Head of caudate nucleus (tissue), 42 donors: Measurements from ENCODE around the gene IL1B.
A peak's percentile ranks its signal among the peaks of the same experiment; 100 is the strongest.

Source experiments
- DNase-seq, 42 donors: peaks; one replicate each; pipeline versions ENCODE4 v3.0.0 to v3.0.0-alpha.2; 2020 to 2021; ENCODE audit warnings: mixed read lengths in 7 of 42
- intact Hi-C: fragments of 100-400 bp; cut with DNase I; formaldehyde crosslinking; loops from one replicate; pipeline ENCODE4 v1.15.0; 2022

IL1B gene

DNA sequence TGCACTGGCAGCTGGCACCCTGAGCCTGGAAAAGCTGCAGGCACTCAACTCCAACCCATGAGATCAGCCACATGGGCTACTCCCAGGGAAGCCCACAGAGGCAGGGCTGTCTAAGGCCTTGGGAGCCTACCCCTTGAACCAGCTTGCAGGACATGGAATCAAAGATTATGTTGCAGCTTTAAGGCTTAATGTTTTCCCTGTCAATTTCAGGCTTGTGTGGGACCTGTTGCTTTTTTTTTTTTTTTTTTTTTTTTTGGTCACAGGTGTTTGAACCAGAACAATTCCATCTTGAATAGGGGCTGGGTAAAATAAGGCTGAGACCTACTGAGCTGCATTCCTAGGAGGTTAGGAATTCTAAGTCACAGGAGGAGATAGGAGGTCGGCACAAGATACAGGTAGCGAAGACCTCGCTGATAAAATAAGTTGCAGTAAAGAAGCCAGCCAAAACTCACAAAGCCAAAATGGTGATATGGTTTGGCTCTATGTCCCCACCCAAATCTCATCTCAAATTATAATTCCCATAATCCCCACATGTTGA, 44.8 kb downstream of the IL1B start:
- intact Hi-C loops: no loop called here
- no peak for DNase-seq

DNA sequence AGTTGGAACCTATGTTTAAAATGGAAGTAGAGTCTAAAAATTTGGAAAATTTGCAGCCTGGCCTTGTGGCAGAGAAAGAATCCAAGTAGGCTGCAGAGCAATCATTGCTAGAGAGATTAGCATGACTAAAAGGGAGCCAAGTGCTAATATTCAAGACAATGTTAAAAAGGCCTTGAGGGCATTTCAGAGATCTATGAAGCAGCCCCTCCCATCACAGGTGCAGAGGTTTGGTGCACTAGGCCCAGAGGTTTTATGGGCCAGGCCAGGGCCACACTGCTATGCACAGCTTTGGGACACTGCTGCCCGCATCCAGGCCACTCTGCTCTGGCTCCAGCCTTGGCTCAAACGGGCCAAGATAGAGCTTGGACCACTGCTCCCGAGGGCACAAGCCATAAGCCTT, 45.6 kb downstream of the IL1B start:
- intact Hi-C loops: no loop called here
- DNase-seq: no peak

DNA sequence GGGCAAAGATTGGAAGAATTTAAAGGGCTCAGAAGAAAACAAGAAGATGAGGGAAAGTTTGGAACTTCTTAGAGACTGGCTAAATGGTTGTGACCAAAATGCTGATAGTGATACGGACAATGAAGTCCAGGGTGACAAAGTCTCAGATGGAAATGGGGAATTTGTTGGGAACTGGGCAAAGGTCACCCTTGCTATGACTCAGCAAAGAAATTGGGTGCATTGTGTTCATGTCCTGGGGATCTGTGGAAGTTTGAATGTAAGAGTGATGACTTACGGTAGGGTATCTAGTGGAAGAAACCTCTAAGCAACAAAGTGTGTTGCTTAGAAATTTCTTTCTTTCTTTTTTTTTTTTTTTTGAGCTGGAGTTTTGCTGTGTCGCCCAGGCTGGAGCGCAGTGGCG, 46.3 kb downstream of the IL1B start:
- intact Hi-C loops: no loop called here
- DNase-seq: no peak

DNA sequence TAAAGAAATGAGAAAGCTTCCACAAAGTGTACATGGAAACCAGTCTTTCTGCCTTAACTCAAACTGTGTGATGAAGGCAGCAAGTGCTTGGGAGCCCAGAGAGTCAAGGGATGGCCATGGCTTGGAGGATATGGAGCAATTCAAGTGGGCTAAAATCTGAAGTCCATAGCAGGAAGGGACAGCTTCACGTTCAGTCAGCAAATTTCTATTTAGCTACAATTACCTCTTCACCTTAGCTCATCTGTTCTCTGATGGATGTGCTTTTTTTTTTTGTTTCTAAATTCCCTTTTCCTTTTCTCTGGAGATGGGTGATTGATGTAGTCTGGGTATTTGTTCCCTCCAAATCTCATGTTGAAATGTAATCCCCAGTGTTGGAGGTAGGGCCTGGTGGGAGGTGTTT, 47.4 kb downstream of the IL1B start:
- intact Hi-C loops: no loop called here
- no peak for DNase-seq

DNA sequence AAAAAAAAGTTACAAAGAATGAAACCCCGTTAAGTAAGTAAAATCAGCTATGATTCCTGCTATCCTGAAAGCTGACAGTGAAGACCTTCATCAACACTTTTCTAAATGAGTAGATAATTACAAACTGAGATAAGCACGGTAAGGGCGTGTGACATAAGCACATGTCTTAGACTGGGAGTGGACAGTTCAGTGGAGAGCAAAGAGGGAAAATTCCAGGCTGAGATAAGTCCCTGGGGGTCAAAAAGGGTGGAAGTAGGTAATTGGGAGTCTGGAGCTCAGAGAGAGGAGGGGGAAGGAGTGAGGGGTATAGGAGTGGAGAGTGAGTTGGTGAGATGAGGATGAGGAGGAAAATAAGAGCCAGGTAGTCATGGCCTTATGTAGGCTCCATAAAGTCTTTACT, 47.9 kb downstream of the IL1B start:
- intact Hi-C loops: no loop called here
- DNase-seq: no peak

DNA sequence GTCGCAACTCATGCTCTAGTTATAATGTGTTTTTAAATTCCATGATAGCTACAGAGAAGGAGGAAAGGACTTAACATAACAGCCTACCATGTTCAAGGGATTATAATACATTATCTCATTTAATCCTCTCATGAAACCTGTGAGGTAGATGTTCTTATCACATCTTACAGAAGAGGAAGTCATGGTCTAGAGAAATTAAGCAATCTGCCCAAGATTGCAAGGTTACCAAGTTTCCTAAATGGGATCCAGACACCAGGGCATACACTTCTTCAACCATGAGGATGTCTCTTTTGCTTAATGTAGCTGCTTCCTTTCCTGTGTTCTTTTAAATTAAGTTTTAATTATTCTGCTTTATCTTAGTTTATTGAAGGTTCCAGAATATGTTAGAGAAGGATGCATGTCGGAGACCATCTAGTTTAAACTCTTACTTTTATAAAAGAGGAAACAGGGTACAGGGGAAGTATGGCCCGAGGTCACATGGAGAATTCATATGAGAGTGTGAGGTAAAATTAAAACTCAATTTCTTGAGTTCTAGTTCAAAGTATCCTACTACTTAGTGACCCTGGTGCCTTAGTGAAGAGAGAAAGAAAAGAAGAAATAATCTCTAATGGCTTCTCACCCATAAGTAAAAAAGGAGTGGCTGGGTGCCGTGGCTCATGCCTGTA, 48.7 kb downstream of the IL1B start:
- intact Hi-C loops: no loop called here
- DNase-seq: no peak

DNA sequence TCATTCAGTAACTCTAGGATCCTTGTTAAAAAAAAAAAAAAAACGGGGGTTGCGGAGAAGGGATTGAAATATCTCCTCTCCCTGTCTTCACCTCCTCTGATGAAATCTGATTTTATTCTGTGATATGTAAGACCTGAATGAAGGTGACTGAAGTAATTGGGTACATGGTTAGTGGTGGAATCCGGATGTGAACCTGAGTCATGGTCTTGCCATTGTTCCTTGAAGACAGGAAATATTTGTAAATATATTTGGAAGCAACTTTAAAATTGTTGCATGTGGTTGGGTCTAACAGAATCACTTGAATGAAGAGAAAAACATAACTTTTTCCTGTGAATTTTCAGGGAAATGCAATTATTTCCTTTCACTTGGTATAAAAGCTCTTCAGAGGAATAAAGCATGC, 49.3 kb downstream of the IL1B start:
- DNase-seq: no peak
- intact Hi-C loops: no loop called here

DNA sequence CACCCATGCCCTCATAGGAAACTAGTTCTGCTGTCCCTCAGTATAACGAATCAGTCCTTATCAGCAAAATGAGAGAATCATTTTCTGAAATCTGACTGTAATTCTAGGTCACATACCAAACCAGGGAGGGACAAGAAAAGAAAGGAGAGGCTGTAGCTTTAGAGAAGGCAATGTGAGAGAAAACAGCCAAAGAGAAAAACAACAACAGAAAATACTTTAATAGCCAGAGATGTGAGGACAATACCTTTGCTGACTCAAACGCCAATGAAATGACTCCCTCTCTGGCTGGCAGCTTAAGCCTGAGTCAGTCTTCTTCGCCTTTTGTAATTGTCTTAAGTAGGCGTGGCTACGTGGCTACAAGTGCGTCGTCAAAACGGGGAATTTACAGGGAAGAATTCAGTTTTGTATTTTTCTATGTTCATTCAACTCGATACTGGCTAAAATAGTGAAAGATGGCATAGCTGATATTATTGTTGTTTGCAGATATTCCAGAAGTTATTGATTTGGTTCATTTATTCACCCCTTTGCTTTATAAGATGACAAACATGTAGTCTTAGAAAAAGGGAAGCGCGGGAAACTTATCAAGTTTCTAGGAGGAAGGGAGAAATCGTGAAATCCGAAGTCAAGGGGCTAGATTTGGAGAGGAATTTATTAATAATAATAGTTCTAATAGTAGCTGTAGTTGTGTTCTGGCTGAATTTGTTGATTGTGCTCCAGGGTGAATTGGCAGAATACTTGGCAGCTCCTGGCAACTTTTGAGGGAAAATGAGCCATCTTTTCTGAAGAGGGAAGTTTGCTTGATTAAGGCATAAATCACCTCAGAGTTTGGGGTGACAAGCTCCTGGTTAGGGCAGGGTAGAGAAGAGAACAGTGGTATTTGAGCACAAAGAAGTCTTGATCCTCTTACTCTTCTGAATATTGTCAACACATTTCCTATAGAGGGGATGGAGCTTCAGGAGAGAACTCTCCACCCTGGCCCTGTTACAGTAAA, 52.1 kb downstream of the IL1B start, which contains the start of gene IL1A:
IL1A (minus strand) TSS at position 295 of the 991 bp plus-strand sequence. CDS start 723 bp downstream, outside the sequence.
- intact Hi-C loops: no loop called here
- DNase-seq: peak in 5 of 42 donors; percentile 11 to 59 (median 15)

DNA sequence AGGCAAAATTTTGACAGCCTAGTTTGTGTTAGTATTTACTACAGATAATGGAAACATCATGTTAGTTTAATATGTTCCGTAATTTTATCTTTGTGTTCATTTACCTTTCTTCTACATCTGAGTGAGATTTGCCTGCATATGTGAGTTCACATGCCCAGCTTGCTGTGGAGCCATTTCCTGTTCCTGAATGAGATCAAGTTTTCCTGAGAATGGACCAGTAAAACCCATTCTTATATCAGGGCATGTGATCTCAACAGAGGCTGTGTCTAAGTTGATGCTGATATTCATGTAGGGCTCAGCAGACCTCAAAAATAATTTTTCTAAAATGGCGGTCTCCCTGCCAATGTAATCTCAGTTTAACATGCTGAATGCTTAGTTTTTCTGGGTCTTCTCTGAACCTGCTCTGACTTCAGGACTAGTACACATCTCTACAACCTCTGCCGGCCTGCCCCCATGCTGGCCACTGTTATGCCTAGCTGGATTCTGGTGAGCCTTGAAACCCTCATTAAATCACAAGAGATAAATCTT, 53.3 kb downstream of the IL1B start:
- intact Hi-C loops: no loop called here
- DNase-seq: no peak

DNA sequence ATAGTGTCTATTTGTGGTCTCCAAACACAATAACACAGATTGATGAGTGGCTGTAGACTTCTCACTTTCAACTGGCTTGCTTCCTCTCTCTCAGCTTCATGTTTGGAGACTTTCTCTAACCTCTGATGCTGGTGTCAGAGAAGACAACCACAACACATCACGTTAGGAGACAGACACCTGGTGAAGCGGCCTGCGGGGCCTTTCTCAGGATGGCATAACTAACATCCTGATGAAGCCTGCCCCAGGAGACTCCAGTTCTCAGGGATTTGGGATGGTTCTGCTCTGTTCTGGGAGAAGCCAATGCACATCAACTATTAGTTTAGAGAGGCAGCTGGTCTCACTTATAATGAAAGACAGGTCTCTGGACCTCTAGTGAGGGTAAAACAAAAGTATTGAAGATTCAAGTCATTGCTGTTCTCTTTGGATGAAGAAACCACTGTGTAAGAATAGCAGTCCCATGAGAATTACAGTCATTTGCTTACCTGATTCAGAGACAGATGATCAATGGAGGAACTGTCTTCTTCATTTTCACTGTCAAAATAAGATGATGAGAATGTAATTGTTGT, 54.3 kb downstream of the IL1B start:
- intact Hi-C loops: no loop called here

More for the DNA sequence above, 54.3 kb downstream of the IL1B start:
- DNase-seq: no peak
